ENCODE measurements around the gene MNS1. TPM values are rescaled to one million over a fixed set of nuclear protein-coding genes. Genes with fewer than 3 reads are reported as not detected.
A peak's percentile ranks its signal among the peaks of the same experiment; 100 is the strongest.
"Not testable (repeated sequence)": the region's sequence is repeated elsewhere in the genome, so short reads cannot be mapped to it uniquely, and the experiment has no call there.

The MNS1 gene
- polyA plus RNA-seq (2014; cell fraction: cytosol; rRNA removed), result 3.8 and 4.5 TPM in 2 replicates
- polyA plus RNA-seq (2014; cell fraction: nucleus; rRNA removed), result 3.0 and 4.5 TPM in 2 replicates

DNA sequence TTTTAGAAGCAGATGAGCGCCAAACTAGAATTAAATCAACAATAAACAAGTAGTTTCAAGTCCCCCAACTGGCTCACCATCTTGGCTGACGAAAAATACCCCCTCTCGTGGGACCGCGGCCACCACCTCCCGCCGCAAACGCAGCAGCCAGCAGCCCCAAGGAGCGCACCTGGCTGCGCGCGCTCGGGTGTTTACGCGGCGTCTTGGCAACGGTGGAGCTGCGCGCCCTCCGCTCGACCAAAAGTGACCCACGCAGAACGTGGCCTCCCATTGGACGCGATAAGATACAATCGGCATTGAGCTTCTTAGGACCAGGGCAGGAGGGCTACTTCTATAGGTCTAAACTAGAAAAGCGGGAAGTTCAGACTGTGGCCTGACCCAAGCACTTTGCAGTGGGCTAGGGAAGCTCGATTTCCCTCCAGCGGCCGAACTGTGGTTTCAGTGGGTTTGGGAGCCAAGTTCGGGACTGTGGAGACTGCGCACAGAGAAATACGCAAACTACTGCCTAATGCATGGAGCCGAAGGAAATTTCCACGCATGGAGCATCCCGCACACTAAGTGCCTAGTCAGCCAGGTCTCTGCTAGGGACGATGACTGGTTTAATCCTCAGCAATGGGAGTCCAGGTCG lies at the start of gene MNS1:
Gene MNS1 (minus strand): TSS at position 245 of the 628 bp plus-strand sequence. CDS start 165 bp downstream, at position 80.
- DNase-seq (ENCODE audit: low spot score), result peak; percentile 97

GRCh38 chr15:56496635-56497034 lies 31.7 kb upstream of the MNS1 start:
- DNase-seq (ENCODE audit: low spot score), result peak; percentile 73

GRCh38 chr15:56495533-56495932 lies 30.6 kb upstream of the MNS1 start:
- no peak for DNase-seq (ENCODE audit: low spot score)

- no peak for DNase-seq (ENCODE audit: low spot score)
Observed at GRCh38 chr15:56495053-56495452, 30.1 kb upstream of the MNS1 start.

DNA sequence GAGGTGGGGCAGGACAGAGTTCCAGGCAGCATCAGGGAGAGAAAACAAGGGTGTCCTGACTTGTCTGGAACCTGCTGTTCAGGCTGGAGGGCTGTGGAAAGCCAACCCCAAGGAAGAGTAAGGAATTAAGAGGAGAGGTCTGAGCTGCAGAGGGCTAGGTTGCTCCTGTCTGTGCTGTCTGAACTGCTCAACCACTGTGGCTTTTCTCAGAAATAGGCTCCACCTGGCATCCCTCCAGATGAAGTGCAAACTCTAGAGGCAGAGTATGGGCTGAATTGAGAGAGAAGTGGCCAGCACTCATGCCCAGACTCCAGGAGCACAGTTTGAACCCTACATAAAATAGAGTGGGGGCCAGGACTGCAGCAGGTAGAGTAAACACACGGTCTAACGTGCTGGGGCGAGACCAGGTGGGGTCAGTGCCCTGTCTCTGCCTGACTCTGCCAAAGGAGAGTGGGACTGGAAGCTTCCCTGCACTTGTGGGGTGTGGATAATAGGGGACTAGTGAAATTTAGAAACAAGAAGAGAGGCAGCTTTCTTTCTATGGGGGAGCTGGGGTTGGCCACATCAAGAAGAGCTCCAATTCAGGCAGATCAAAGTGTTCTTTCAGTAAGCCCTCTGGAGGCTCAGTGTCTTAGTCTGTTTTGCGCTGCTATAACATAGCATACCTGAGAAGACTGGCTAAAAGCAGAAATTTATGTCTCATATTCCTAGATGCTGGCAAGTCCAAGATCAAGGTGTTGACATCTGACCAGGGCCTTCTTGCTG lies 28.0 kb upstream of the MNS1 start:
- DNase-seq (ENCODE audit: low spot score), result no peak

DNA sequence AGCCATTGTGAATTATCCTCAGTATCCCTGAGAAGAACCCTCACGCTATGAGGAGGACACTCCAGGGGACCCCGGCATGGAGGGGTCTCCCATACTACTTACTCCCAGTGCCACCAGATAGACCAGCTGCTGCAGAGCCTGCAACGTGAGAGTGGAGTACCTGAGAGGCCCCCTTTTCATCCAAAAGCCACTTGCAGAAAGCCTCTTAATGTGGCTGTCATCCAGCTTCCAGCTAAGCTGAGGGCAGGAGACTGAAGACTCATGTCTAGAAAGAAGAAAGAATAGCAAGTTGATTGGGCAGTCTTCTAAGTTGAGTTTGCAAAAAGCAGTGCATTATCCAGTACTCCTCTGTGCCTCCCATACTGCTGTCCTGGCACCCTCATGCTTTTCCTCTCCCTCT lies 27.3 kb upstream of the MNS1 start:
- no peak for DNase-seq (ENCODE audit: low spot score)

- DNase-seq (ENCODE audit: low spot score), result peak; percentile 74
Observed at GRCh38 chr15:56491110-56491722, 26.3 kb upstream of the MNS1 start.

GRCh38 chr15:56490461-56490860 lies 25.5 kb upstream of the MNS1 start:
- no peak for DNase-seq (ENCODE audit: low spot score)

- not testable (repeated sequence) for DNase-seq (ENCODE audit: low spot score)
Observed at GRCh38 chr15:56486206-56486605, 21.3 kb upstream of the MNS1 start.

GRCh38 chr15:56485426-56485825 lies 20.5 kb upstream of the MNS1 start:
- not testable (repeated sequence) for DNase-seq (ENCODE audit: low spot score)

GRCh38 chr15:56484287-56484686 lies 19.4 kb upstream of the MNS1 start:
- no peak for DNase-seq (ENCODE audit: low spot score)

DNA sequence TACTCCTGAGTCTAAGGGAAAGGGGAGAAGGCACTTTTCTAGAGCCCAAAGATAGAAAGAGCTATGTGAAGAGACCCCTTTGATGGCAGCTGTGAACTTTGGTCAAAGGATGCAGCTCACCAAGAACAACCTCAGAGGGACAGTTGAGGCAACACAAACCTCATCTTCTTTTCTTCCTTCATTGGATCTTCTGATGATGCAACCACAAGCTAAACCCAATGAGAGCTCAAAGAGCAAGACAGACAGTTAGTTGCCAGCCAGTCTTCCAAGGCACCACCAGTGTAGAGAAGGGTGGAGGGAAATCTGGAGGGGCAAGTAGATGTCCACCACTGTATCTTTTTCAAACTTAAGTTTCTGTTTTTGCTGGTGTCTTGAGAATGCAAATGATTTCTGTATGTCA lies 10.4 kb upstream of the MNS1 start:
- DNase-seq (ENCODE audit: low spot score), result no peak

GRCh38 chr15:56473017-56473416 lies 8.1 kb upstream of the MNS1 start:
- DNase-seq (ENCODE audit: low spot score), result peak; percentile 51

- no peak for DNase-seq (ENCODE audit: low spot score)
Observed at GRCh38 chr15:56472278-56472677, 7.3 kb upstream of the MNS1 start.

- no peak for DNase-seq (ENCODE audit: low spot score)
Observed at GRCh38 chr15:56471440-56472069, 6.6 kb upstream of the MNS1 start.

GRCh38 chr15:56469483-56469882 lies 4.5 kb upstream of the MNS1 start:
- DNase-seq (ENCODE audit: low spot score), result no peak

DNA sequence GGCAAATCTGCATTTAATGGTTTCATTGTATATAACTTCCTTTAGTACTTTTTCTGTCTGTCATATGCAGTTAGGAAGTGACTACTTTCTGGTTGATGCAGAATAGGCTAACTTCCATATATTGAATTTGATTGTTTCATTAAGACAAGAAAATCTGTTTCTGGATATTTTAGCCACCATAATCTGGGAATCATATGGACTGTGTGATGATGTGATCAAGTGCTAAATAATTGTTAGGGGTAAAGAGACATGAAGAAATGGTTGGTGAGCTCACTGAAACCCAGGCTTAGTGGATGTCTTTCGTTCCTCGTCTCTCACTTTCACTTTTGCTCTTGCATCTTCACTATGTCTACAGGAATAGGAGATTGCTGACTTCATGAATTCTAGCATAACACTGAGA lies 3.5 kb upstream of the MNS1 start:
- no peak for DNase-seq (ENCODE audit: low spot score)

DNA sequence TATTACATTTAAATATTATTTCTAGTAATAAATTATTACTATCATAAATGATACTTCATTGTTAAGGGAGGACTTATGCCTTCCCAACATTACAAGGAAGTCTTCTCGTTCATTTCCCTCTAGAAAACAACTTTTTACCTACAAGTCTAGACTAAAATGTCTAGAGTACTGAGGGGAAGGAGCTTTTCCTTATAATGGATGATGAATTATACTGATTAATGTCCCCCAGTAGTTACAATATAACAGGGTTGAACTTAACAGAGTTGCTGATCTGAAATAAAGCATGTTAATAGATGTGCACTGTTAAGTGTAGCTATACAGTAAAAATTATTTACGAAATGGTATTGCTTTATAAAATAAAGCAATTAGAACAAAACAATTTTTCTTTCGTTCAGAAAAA lies 2.7 kb upstream of the MNS1 start:
- DNase-seq (ENCODE audit: low spot score), result no peak

GRCh38 chr15:56460947-56461346 lies 4.0 kb downstream of the MNS1 start:
- no peak for DNase-seq (ENCODE audit: low spot score)

DNA sequence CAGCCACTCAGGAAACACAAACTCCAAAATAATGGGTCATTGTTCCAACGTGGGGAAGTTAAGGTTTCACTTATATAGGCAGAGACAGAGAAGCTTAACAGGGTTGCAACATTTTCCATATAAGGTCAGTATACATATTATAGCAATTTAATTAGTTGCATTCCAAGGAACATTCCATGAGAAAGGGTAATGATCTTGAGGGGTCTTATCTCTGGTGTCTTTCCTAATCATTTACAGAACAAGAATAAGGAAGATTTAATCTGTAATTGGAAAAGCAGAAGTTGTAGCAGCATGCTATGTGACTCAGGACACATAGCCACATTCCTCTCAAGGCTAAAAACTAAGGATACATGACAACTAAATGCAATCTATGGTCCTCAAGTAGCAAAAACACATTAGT lies 4.9 kb downstream of the MNS1 start:
- DNase-seq (ENCODE audit: low spot score), result no peak

DNA sequence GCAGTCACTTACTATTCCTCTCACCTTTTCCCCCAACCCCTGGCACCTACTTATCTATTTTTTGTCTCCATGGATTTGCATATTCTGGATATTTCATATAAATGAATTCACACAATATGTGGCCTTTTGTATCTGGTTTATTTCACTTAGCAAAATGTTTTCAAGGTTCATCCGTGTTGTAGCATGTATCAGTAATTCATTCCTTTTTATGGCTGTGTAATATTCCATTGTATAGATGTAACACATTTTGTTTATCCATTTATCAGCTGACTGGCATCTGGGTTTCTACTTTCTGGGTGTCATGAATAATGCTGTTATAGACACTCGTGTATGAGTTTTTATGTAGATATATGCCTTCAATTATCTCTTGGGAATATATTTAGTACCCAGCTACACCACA lies 5.8 kb downstream of the MNS1 start:
- DNase-seq (ENCODE audit: low spot score), result no peak

DNA sequence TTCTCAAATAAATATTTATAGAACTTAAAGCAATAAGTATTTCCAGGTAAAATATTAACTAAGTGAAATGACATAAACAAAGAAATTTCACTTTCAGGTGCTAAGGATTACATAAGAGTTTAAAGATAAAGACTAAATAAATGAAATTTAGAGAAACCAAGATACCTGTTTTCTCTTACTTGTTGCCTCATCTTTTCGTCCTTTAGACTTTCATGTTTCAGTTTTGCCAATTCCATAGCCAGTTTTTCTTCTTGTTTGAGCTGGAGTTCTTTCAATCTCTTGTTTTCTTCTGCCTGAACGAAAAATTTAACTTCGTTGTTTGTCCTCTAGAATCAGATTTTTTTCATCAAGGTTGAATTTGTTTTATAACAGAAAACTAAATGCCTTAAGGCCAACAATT lies 8.7 kb downstream of the MNS1 start:
- DNase-seq (ENCODE audit: low spot score), result no peak
